GM12878 (cell line): Measurements from ENCODE around the gene ODF2L. TPM values are rescaled to one million over a fixed set of nuclear protein-coding genes. Genes with fewer than 3 reads are reported as not detected.

Experiments used
- ATF7 ChIP-seq: fragments of 450-650 bp; IDR thresholded peaks from 2 replicates; pipeline ENCODE4 v1.6.1; 2016; ENCODE audit warnings: low read depth, mild to moderate bottlenecking
- BRCA1 ChIP-seq: IDR thresholded peaks from 2 replicates; pipeline ENCODE4 v1.6.1; 2011; ENCODE audit warnings: low read depth, low read length, improper control_type of control experiment
- CREM ChIP-seq: IDR thresholded peaks from 2 replicates; pipeline ENCODE4 v1.6.1; 2014; ENCODE audit warnings: antibody characterized with exemption, low read depth
- EGR1 ChIP-seq, 2 experiments: IDR thresholded peaks; 1 replicate in 1 of 2; 2 replicates in 1 of 2; pipeline ENCODE4 v1.6.1; 2011 to 2012; ENCODE audit warnings: low read depth in 2 of 2, low read length in 2 of 2, borderline replicate concordance in 1 of 2, mild to moderate bottlenecking in 1 of 2, moderate library complexity in 1 of 2
- EP300 ChIP-seq, 2 experiments: fragments of 150-350 bp in 1 of 2; IDR thresholded peaks; 2 replicates each; pipeline ENCODE4 v1.6.1; 2011 to 2012; ENCODE audit warnings: low read depth in 2 of 2, low read length in 2 of 2, borderline replicate concordance in 1 of 2, improper control_type of control experiment in 1 of 2, inconsistent platforms in 1 of 2; ENCODE audit not compliant: control insufficient read depth in 1 of 2
- GATAD2B ChIP-seq: fragments of 450-650 bp; conservative IDR thresholded peaks from 2 replicates; pipeline ENCODE4 v1.6.1; 2017; ENCODE audit warnings: low read depth, mild to moderate bottlenecking, moderate library complexity
- JUNB ChIP-seq: IDR thresholded peaks from 2 replicates; pipeline ENCODE4 v1.6.1; 2016; ENCODE audit warnings: antibody characterized with exemption, mild to moderate bottlenecking
- KLF5 ChIP-seq: fragments of 450-650 bp; IDR thresholded peaks from 2 replicates; pipeline ENCODE4 v1.6.1; 2014; ENCODE audit warnings: mild to moderate bottlenecking; ENCODE audit not compliant: partially characterized antibody
- MEF2A ChIP-seq: IDR thresholded peaks from 2 replicates; pipeline ENCODE4 v1.6.1; 2011; ENCODE audit warnings: low read depth, mild to moderate bottlenecking, low read length, moderate library complexity; ENCODE audit not compliant: insufficient read depth
- MTA2 ChIP-seq: fragments of 450-650 bp; IDR thresholded peaks from 2 replicates; pipeline ENCODE4 v1.6.1; 2016; ENCODE audit warnings: low read depth, mild to moderate bottlenecking, moderate library complexity
- MYC ChIP-seq: IDR thresholded peaks from 2 replicates; pipeline ENCODE4 v1.6.1; 2011; ENCODE audit warnings: mild to moderate bottlenecking, low read length, moderate library complexity, inconsistent platforms; ENCODE audit not compliant: insufficient read depth, insufficient replicate concordance, insufficient read length, severe bottlenecking
- NBN ChIP-seq: fragments of 450-650 bp; IDR thresholded peaks from 2 replicates; pipeline ENCODE4 v1.6.1; 2016
- NFYA ChIP-seq: IDR thresholded peaks from 2 replicates; pipeline ENCODE4 v1.6.1; 2011; ENCODE audit warnings: low read depth, mild to moderate bottlenecking, low read length, improper control_type of control experiment, borderline replicate concordance
- NR2C1 ChIP-seq: fragments of 450-650 bp; IDR thresholded peaks from 2 replicates; pipeline ENCODE4 v1.6.1; 2017; ENCODE audit warnings: antibody characterized with exemption, mild to moderate bottlenecking, moderate library complexity
- NR2C2 ChIP-seq: IDR thresholded peaks from 2 replicates; pipeline ENCODE4 v1.6.1; 2011; ENCODE audit warnings: borderline replicate concordance, low read depth; ENCODE audit not compliant: control insufficient read depth, insufficient read length
- POLR2AphosphoS2 ChIP-seq: IDR thresholded peaks from 2 replicates; pipeline ENCODE4 v1.6.1; 2011; ENCODE audit warnings: low read depth, mild to moderate bottlenecking, low read length, improper control_type of control experiment, moderate library complexity
- POLR2AphosphoS5 ChIP-seq: IDR thresholded peaks from 2 replicates; pipeline ENCODE4 v1.6.1; 2011; ENCODE audit warnings: mild to moderate bottlenecking, low read length, inconsistent platforms
- RAD21 ChIP-seq: IDR thresholded peaks from 2 replicates; pipeline ENCODE4 v1.6.1; 2011; ENCODE audit warnings: mild to moderate bottlenecking, low read depth, low read length, moderate library complexity; ENCODE audit not compliant: insufficient read depth
- SMAD1 ChIP-seq: fragments of 450-650 bp; IDR thresholded peaks from 2 replicates; pipeline ENCODE4 v1.6.1; 2018; ENCODE audit warnings: mild to moderate bottlenecking, low read depth; ENCODE audit not compliant: partially characterized antibody
- SMC3 ChIP-seq: IDR thresholded peaks from 2 replicates; pipeline ENCODE4 v1.6.1; 2011; ENCODE audit warnings: low read length, improper control_type of control experiment, borderline replicate concordance
- SP1 ChIP-seq: IDR thresholded peaks from one replicate; pipeline ENCODE4 v1.6.1; 2011; ENCODE audit warnings: low read depth, low read length
- SRF ChIP-seq, 2 experiments: IDR thresholded peaks; 2 replicates each; pipeline ENCODE4 v1.6.1; 2011; ENCODE audit warnings: low read depth in 2 of 2, low read length in 2 of 2, mild to moderate bottlenecking in 1 of 2, moderate library complexity in 1 of 2
- STAT1 ChIP-seq: fragments of 450-650 bp; conservative IDR thresholded peaks from 2 replicates; pipeline ENCODE4 v1.6.1; 2014; ENCODE audit warnings: antibody characterized with exemption, mild to moderate bottlenecking
- SUZ12 ChIP-seq: fragments of 200-600 bp; sonication (generic); IDR thresholded peaks from one replicate; pipeline ENCODE4 v1.6.1; 2018; ENCODE audit warnings: antibody characterized with exemption, mild to moderate bottlenecking; ENCODE audit not compliant: unreplicated experiment
- TARDBP ChIP-seq: IDR thresholded peaks from 2 replicates; pipeline ENCODE4 v1.6.1; 2016; ENCODE audit warnings: borderline replicate concordance
- TBL1XR1 ChIP-seq: IDR thresholded peaks from 2 replicates; pipeline ENCODE4 v1.6.1; 2012; ENCODE audit warnings: low read depth, low read length, improper control_type of control experiment
- WRNIP1 ChIP-seq: IDR thresholded peaks from 2 replicates; pipeline ENCODE4 v1.6.1; 2011; ENCODE audit warnings: low read depth, low read length, improper control_type of control experiment, borderline replicate concordance
- YY1 ChIP-seq: IDR thresholded peaks from 2 replicates; pipeline ENCODE4 v1.6.1; 2011; ENCODE audit warnings: low read depth, mild to moderate bottlenecking, low read length
- ZNF274 ChIP-seq: IDR thresholded peaks from one replicate; pipeline ENCODE4 v1.8.0; 2011; ENCODE audit not compliant: insufficient read length, insufficient read depth
- polyA plus RNA-seq, 11 experiments: library from polyadenylated mRNA; depleted of rRNA in 4 of 11; unstranded in 6 of 11; stranded (reverse) in 5 of 11; fragments of >200 nt; fragmentation: Nextera tagmentation in 4 of 11; fragmentation: Illumina TruSeq in 1 of 11; extraction: Ambion mirVana in 4 of 11; extraction: Trizol in 1 of 11; gene quantifications; 1 replicate in 1 of 11; 2 replicates in 10 of 11; pipeline versions ENCODE4 v1.2.1 to v1.2.3, GENCODE V29; 2011 to 2016; ENCODE audit warnings: inconsistent platforms in 2 of 11, missing spikeins in 2 of 11, low read depth in 1 of 11
- total RNA-seq, 4 experiments: library from RNA; depleted of rRNA in 3 of 4; stranded (reverse); fragments of >200 nt in 3 of 4; fragmentation: Illumina TruSeq in 1 of 4; extraction: Trizol in 1 of 4; gene quantifications; 2 replicates each; pipeline versions ENCODE4 v1.2.1 to v1.2.3, GENCODE V29; 2013 to 2021
- TF ChIP-seq, protein P1 (sequence below): fragments of 450-650 bp; IDR thresholded peaks from 2 replicates; pipeline ENCODE4 v1.6.1; 2017; ENCODE audit warnings: mild to moderate bottlenecking, moderate library complexity

The ODF2L gene
- total and polyA plus RNA-seq, 10 of the 15 experiments (the other 5 are each of a cell fraction or from before 2014, with no cell fraction given): 10.4 to 29.5 (median 18.5) TPM

DNA sequence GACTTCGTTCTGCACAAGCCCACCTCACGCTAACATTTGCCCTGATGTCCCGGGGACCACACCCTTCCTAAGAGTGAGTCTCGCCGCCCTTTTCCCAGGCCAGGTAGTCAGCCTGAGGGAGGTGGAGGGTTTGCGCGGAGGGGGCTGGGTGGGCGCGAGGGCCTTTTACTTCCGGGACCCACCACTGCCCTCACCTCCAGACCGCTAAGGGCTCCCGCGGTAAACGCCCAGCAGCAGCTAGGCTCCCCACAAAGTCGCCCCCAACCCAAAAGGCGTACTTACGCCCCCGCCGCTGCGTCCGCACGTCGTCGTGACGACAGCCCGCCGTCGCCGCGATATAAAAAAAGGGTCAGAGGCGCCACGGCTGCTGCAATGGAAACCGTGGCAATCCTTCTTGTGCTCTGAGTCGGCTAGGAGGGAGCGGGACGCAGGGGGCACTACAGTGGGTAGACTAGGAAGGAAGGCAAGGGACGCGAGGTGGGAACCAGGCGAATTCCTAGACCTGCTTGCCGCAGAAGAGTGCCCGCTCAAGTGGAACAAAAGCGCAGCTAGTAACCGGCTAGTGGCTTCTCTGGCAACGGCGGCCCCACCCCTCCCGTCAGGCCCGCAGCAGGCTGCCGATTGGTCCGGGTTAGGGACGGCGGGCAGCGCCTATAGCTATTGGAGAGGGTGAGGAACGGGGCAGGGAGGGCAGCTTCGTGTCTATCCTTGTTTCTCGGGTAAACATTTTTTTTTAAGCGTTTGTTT is at the start of gene ODF2L (continued):
- TF ChIP-seq BRCA1 (no peak), SRF (IDR thresholded peaks at IDR 0.05; ENCODE audit: low read depth in 2 of 2, low read length in 2 of 2) (no peak), CREM (peak; percentile 91), NR2C2 (no peak), SMAD1 (no peak), NR2C1 (no peak), GATAD2B (no peak; the same call in 1 of the 2 replicates), MTA2 (no peak), POLR2AphosphoS2 (no peak), TBL1XR1 (no peak), WRNIP1 (no peak), SMC3 (no peak), ZNF274 (no peak), STAT1 (no peak), SUZ12 (no peak), RAD21 (no peak), TARDBP (no peak), POLR2AphosphoS5 (no peak), JUNB (no peak), NBN (no peak; the same call in 1 of the 2 replicates), NFYA (no peak), MYC (no peak), SP1 (no peak), MEF2A (no peak), YY1 (peak; percentile 64; the same call in 1 of the 2 replicates), KLF5 (no peak), EGR1 (IDR thresholded peaks at IDR 0.05; ENCODE audit: borderline replicate concordance in 1 of 2, low read depth in 2 of 2, low read length in 2 of 2) (peak; percentile 86 to 94), ATF7 (no peak), EP300 (IDR thresholded peaks at IDR 0.05; ENCODE audit: borderline replicate concordance in 1 of 2, control insufficient read depth in 1 of 2, low read depth in 2 of 2, low read length in 2 of 2) (no peak)
- TF ChIP-seq, protein P1, sequence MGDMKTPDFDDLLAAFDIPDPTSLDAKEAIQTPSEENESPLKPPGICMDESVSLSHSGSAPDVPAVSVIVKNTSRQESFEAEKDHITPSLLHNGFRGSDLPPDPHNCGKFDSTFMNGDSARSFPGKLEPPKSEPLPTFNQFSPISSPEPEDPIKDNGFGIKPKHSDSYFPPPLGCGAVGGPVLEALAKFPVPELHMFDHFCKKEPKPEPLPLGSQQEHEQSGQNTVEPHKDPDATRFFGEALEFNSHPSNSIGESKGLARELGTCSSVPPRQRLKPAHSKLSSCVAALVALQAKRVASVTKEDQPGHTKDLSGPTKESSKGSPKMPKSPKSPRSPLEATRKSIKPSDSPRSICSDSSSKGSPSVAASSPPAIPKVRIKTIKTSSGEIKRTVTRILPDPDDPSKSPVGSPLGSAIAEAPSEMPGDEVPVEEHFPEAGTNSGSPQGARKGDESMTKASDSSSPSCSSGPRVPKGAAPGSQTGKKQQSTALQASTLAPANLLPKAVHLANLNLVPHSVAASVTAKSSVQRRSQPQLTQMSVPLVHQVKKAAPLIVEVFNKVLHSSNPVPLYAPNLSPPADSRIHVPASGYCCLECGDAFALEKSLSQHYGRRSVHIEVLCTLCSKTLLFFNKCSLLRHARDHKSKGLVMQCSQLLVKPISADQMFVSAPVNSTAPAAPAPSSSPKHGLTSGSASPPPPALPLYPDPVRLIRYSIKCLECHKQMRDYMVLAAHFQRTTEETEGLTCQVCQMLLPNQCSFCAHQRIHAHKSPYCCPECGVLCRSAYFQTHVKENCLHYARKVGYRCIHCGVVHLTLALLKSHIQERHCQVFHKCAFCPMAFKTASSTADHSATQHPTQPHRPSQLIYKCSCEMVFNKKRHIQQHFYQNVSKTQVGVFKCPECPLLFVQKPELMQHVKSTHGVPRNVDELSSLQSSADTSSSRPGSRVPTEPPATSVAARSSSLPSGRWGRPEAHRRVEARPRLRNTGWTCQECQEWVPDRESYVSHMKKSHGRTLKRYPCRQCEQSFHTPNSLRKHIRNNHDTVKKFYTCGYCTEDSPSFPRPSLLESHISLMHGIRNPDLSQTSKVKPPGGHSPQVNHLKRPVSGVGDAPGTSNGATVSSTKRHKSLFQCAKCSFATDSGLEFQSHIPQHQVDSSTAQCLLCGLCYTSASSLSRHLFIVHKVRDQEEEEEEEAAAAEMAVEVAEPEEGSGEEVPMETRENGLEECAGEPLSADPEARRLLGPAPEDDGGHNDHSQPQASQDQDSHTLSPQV: no peak
